Endothelial cell of umbilical vein (primary cell): Measurements from ENCODE around the gene MAP4K3. TPM values are rescaled to one million over a fixed set of nuclear protein-coding genes. Genes with fewer than 3 reads are reported as not detected.

Experiments
- BruUV-seq: library from RNA; stranded (reverse); fragments of 400-500 nt; replicated peaks from 2 replicates; lab custom pipeline; 2021; lab: Mats Ljungman, UMichigan
- CTCF ChIA-PET: fragments of 300-600, 350-600 bp; sonication (Branson Sonifier 250); formaldehyde crosslinking; loops from one replicate; lab custom pipeline; 2021; ENCODE audit warnings: antibody characterized with exemption, inconsistent platforms; lab: Charles Lee
- POLR2A ChIA-PET: fragments of 300-600, 350-600 bp; sonication (Branson Sonifier 250); formaldehyde crosslinking; loops from one replicate; lab custom pipeline; 2021; ENCODE audit warnings: antibody characterized with exemption, inconsistent platforms; lab: Charles Lee
- DNase-seq: peaks from one replicate; pipeline ENCODE4 v3.0.0-alpha.2; 2011; ENCODE audit warnings: low read depth, low spot score
- FAIRE-seq: peaks from 2 replicates; lab custom pipeline; 2011; peaks lifted over from hg19 to GRCh38; lab: Jason Lieb, UNC
- H2AFZ ChIP-seq: 2 replicates; pipeline ENCODE4 v1.6.0; 2012; ENCODE audit warnings: low read depth, low read length, control low read depth, inconsistent platforms
- H3K27ac ChIP-seq: 2 replicates; pipeline ENCODE4 v1.5.1; 2011; ENCODE audit warnings: low read depth, mild to moderate bottlenecking, control low read depth, low read length, moderate library complexity; ENCODE audit not compliant: insufficient read depth
- H3K27me3 ChIP-seq, 2 experiments: 2 replicates each; pipeline versions ENCODE4 v1.6.0 to v1.6.1; 2011; ENCODE audit warnings: low read length in 2 of 2, mixed read lengths in 1 of 2; ENCODE audit not compliant: control insufficient read depth in 2 of 2, insufficient read depth in 2 of 2
- H3K36me3 ChIP-seq, 2 experiments: 2 replicates in 1 of 2; 3 replicates in 1 of 2; pipeline ENCODE4 v1.5.1; 2011; ENCODE audit warnings: low read length in 2 of 2, mild to moderate bottlenecking in 1 of 2, moderate library complexity in 1 of 2; ENCODE audit not compliant: control insufficient read depth in 2 of 2, insufficient read depth in 2 of 2; ENCODE audit errors: extremely low read depth in 1 of 2
- H3K4me1 ChIP-seq: 3 replicates; pipeline ENCODE4 v1.5.1; 2011; ENCODE audit warnings: mild to moderate bottlenecking, low read length; ENCODE audit not compliant: control insufficient read depth, insufficient read depth; ENCODE audit errors: extremely low read depth
- H3K4me2 ChIP-seq: 2 replicates; pipeline ENCODE4 v1.6.1; 2011; ENCODE audit warnings: low read length, control low read depth, mixed read lengths; ENCODE audit not compliant: insufficient read depth
- H3K4me3 ChIP-seq, 3 experiments: fragments of 200-600 bp in 1 of 3; sonication (generic), shearing (Covaris generic) in 1 of 3; replicated peaks in 1 of 3; 2 replicates each; pipeline ENCODE4 v1.5.1; 2011 to 2016; ENCODE audit warnings: control low read depth in 3 of 3, low read length in 3 of 3, mild to moderate bottlenecking in 2 of 3, inconsistent platforms in 1 of 3, low read depth in 1 of 3, moderate library complexity in 1 of 3; ENCODE audit not compliant: insufficient read depth in 1 of 3
- H3K79me2 ChIP-seq: 2 replicates; pipeline ENCODE4 v1.6.0; 2012; ENCODE audit warnings: low read length, inconsistent platforms; ENCODE audit not compliant: control insufficient read depth, insufficient read depth
- H3K9ac ChIP-seq: replicated peaks from 2 replicates; pipeline ENCODE3; 2011; ENCODE audit warnings: low read length, control low read depth; ENCODE audit not compliant: insufficient read depth; ENCODE audit errors: extremely low read depth
- H3K9me1 ChIP-seq: replicated peaks from 3 replicates; pipeline ENCODE4 v1.6.0; 2011; ENCODE audit warnings: mild to moderate bottlenecking, low read length; ENCODE audit not compliant: control insufficient read depth, insufficient read depth; ENCODE audit errors: extremely low read depth
- H3K9me3 ChIP-seq: replicated peaks from 2 replicates; pipeline ENCODE4 v1.5.1; 2012; ENCODE audit warnings: low read length, inconsistent platforms; ENCODE audit not compliant: control insufficient read depth, insufficient read depth
- H4K20me1 ChIP-seq: replicated peaks from 2 replicates; pipeline ENCODE3; 2011; ENCODE audit warnings: mild to moderate bottlenecking, low read length; ENCODE audit not compliant: control insufficient read depth, insufficient read depth; ENCODE audit errors: extremely low read depth
- EZH2 ChIP-seq: IDR thresholded peaks from 2 replicates; pipeline ENCODE4 v1.6.1; 2012; ENCODE audit warnings: borderline replicate concordance, low read depth, mild to moderate bottlenecking, moderate library complexity, low read length, inconsistent platforms; ENCODE audit not compliant: severe bottlenecking
- GATA2 ChIP-seq: IDR thresholded peaks from 2 replicates; pipeline ENCODE4 v1.7.0; 2011; ENCODE audit warnings: low read depth, mild to moderate bottlenecking, moderate library complexity, mixed read lengths, low read length; ENCODE audit not compliant: insufficient read length, insufficient read depth
- MYC ChIP-seq: IDR thresholded peaks from one replicate; pipeline ENCODE4 v1.6.1; 2011; ENCODE audit warnings: mild to moderate bottlenecking, low read depth, low read length
- POLR2A ChIP-seq: IDR thresholded peaks from 2 replicates; pipeline ENCODE4 v1.6.1; 2012; ENCODE audit warnings: low read depth, mild to moderate bottlenecking, control low read depth, low read length
- POLR2AphosphoS5 ChIP-seq: IDR thresholded peaks from 2 replicates; pipeline ENCODE4 v1.6.1; 2012; ENCODE audit warnings: low read depth, mild to moderate bottlenecking, control low read depth, low read length, moderate library complexity; ENCODE audit not compliant: insufficient read depth
- dilution Hi-C: fragments of 300-500 bp; cut with MboI; formaldehyde crosslinking; loops from one replicate; pipeline ENCODE4 v1.15.0; 2019; ENCODE audit warnings: low sequenced_read_pairs; ENCODE audit not compliant: extremely low pct_ligation_motif_present
- intact Hi-C: fragments of 100-400 bp; cut with micrococcal nuclease; formaldehyde crosslinking; loops from one replicate; pipeline ENCODE4 v1.10.0; 2022
- polyA plus RNA-seq, 4 experiments: library from polyadenylated mRNA; depleted of rRNA in 3 of 4; stranded (reverse) in 3 of 4; unstranded in 1 of 4; fragments of >200 nt; gene quantifications; 2 replicates each; pipeline versions ENCODE4 v1.2.1 to v1.2.3, GENCODE V29; 2011 to 2012; ENCODE audit warnings: missing spikeins in 1 of 4
- total RNA-seq: library from RNA; stranded (reverse); gene quantifications from 2 replicates; pipeline ENCODE4 v1.2.3, GENCODE V29; 2021

MAP4K3 gene
- total and polyA plus RNA-seq, 2 donors (not counting 3 experiments of a cell fraction or from before 2014, with no cell fraction given): 8.0 to 45.9 TPM

DNA sequence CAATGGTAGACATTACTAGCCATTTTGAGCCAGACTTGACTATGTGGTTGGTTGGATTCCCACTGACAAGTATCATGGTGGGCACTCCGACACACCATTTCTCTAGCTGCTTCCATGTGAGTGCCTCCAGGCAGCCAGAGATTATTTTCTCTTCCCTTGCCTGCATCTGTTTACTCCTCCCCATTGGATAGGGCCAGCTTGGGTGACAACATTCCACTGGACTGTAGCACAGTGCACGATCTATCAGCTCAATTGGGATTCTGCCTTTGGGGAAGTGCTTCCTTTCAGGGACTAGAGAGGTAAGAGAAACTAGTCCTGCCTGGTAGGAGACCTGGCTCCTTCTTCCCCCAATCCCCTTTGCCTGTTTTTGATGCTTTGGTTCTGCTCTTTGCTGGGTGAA lies 49.0 kb upstream of the MAP4K3 start:
- Histone ChIP-seq H3K36me3 (no peaks in the 10 kb centered on the region), H3K9me3 (no peaks in the 10 kb centered on the region), H3K9me1 (no peaks in the 10 kb centered on the region), H3K27me3 (no peaks in the 10 kb centered on the region), H3K79me2 (no peaks in the 10 kb centered on the region), H4K20me1 (no peaks in the 10 kb centered on the region), H2AFZ (no peak overlapping the region), H3K27ac (no peak overlapping the region), H3K4me1 (peaks cover 55% of the 10 kb centered on the region), H3K4me3 (no peak overlapping the region), H3K4me2 (no peak overlapping the region), H3K9ac (no peak overlapping the region)
- no TSS peak for BruUV-seq
- ChIA-PET POLR2A (no interaction called here), CTCF (no interaction called here)
- no peak for TF ChIP-seq EZH2
- no peak for TF ChIP-seq GATA2
- no peak for TF ChIP-seq MYC
- TF ChIP-seq POLR2AphosphoS5: no peak
- FAIRE-seq (no peak), DNase-seq (no peak)
- dilution Hi-C loops: no loop called here
- intact Hi-C loops: no loop called here

DNA sequence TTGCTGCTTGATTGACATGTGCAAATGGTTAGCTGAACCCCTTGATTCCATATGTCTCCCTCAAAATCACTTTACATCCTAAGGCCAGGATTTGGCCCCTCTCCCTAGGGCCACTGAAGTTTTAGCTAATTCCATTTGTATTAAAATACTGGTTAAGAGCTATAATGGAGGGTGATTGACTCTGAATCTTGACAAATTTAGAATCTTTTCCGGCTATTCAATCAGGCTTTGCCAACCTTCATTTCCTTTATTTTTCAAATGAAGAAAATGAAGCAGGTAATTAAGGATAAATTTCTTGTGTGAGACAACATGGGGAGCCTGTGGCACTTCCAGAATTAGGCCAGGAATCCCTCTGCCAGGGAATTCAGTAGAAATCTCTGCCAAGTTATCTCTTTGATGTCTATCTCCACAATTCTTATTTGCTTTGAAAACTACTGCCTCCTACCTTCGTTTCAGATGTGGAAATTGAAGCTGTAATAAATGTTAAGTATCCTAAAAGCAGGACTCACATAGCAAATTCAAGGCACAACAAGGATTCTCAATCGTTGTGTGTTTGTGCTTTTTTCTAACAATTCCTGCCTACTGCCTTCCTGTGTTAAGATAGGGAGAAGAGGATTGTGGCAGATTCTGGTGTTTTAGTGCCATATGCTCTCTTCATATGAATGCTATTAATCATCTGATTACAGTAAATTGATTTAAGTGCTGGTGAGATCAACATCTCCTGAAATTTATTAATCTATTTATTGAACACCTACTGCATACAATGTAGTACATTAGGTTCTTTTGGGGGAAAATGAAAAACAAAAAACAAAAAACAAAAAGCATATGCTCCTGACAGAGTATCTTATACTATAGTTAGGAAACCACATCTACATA lies 47.8 kb upstream of the MAP4K3 start:
- peak overlapping the region; percentile 26 for H3K9ac ChIP-seq
- dilution Hi-C loops: no loop called here
- DNase-seq: no peak
- H3K36me3 ChIP-seq: no peaks in the 10 kb centered on the region
- TF ChIP-seq POLR2A: no peak
- POLR2A ChIA-PET: no interaction called here
- no peaks in the 10 kb centered on the region for H3K9me3 ChIP-seq
- no peaks in the 10 kb centered on the region for H3K27me3 ChIP-seq
- H3K4me2 ChIP-seq: peak overlapping the region; percentile 87
- no peaks in the 10 kb centered on the region for H4K20me1 ChIP-seq
- H3K27ac ChIP-seq: peak overlapping the region; percentile 81
- H3K79me2 ChIP-seq: no peaks in the 10 kb centered on the region
- no TSS peak for BruUV-seq
- no peak for FAIRE-seq
- H3K4me1 ChIP-seq: peaks cover 58% of the 10 kb centered on the region
- no peaks in the 10 kb centered on the region for H3K9me1 ChIP-seq
- CTCF ChIA-PET: interaction anchor here (0.9 to 1.0 kb wide), 2 partner anchors 10 to 15 kb away, joined by 3 to 4 read pairs; no protein-coding TSS in a partner anchor
- no peak overlapping the region for H3K4me3 ChIP-seq
- intact Hi-C loops: loop anchor here (5.0 kb wide), 1 partner anchor 103 kb away; no protein-coding TSS in a partner anchor
- peak overlapping the region; percentile 18 for H2AFZ ChIP-seq
